SW480 (cell line): ENCODE results near the gene GREB1L.
"Not testable (repeated sequence)": the region's sequence is repeated elsewhere in the genome, so short reads cannot be mapped to it uniquely, and the experiment has no call there.

ENCODE experiments used
- DNase-seq: peaks from one replicate; pipeline ENCODE4 v3.0.0-alpha.2; 2016; ENCODE audit warnings: low spot score

The GREB1L gene

GRCh38 chr18:21306368-21306767, 64.3 kb downstream of the GREB1L start:
- DNase-seq = no peak

- DNase-seq = no peak
Measured at GRCh38 chr18:21307578-21307977, 65.5 kb downstream of the GREB1L start.

GRCh38 chr18:21309248-21309647, 67.2 kb downstream of the GREB1L start:
- no peak for DNase-seq

- DNase-seq = not testable (repeated sequence)
Measured at GRCh38 chr18:21311980-21312379, 69.9 kb downstream of the GREB1L start.

- DNase-seq = no peak
Measured at GRCh38 chr18:21313576-21313975, 71.5 kb downstream of the GREB1L start.

- peak; percentile 66 for DNase-seq
Measured at GRCh38 chr18:21314724-21315123, 72.7 kb downstream of the GREB1L start.

GRCh38 chr18:21315126-21315525, 73.1 kb downstream of the GREB1L start:
- not testable (repeated sequence) for DNase-seq

GRCh38 chr18:21315741-21316197, 73.7 kb downstream of the GREB1L start:
- peak; percentile 66 for DNase-seq

- no peak for DNase-seq
Measured at GRCh38 chr18:21316296-21316695, 74.3 kb downstream of the GREB1L start.

- no peak for DNase-seq
Measured at GRCh38 chr18:21321711-21322110, 79.7 kb downstream of the GREB1L start.

GRCh38 chr18:21327101-21327500, 85.1 kb downstream of the GREB1L start:
- DNase-seq = no peak

GRCh38 chr18:21330122-21330701, 88.2 kb downstream of the GREB1L start:
- peak; percentile 74 for DNase-seq

- DNase-seq = no peak
Measured at GRCh38 chr18:21331065-21331464, 89.0 kb downstream of the GREB1L start.

GRCh38 chr18:21335927-21336488, 94.0 kb downstream of the GREB1L start:
- DNase-seq = no peak

GRCh38 chr18:21336846-21337245, 94.8 kb downstream of the GREB1L start:
- no peak for DNase-seq

- no peak for DNase-seq
Measured at GRCh38 chr18:21341141-21341540, 99.1 kb downstream of the GREB1L start.

- DNase-seq = no peak
Measured at GRCh38 chr18:21342372-21342771, 100.3 kb downstream of the GREB1L start.

- DNase-seq = no peak
Measured at GRCh38 chr18:21344860-21345259, 102.8 kb downstream of the GREB1L start.

GRCh38 chr18:21345840-21346239, 103.8 kb downstream of the GREB1L start:
- DNase-seq = no peak

GRCh38 chr18:21359746-21360145, 117.7 kb downstream of the GREB1L start:
- no peak for DNase-seq

GRCh38 chr18:21361307-21361880, 119.4 kb downstream of the GREB1L start:
- DNase-seq = peak; percentile 5

GRCh38 chr18:21362831-21363230, 120.8 kb downstream of the GREB1L start:
- DNase-seq = no peak

- no peak for DNase-seq
Measured at GRCh38 chr18:21363348-21363747, 121.3 kb downstream of the GREB1L start.

- DNase-seq = no peak
Measured at GRCh38 chr18:21364471-21364870, 122.4 kb downstream of the GREB1L start.
